SK-N-MC (cell line): ENCODE data around the gene MCC.

ENCODE experiments used
- EZH2 ChIP-seq: fragments of 200-600 bp; sonication (generic); IDR thresholded peaks from one replicate; pipeline ENCODE4 v1.6.1; 2017; ENCODE audit warnings: antibody characterized with exemption
- POLR2AphosphoS5 ChIP-seq: IDR thresholded peaks from 2 replicates; pipeline ENCODE4 v1.6.1; 2012; ENCODE audit warnings: mild to moderate bottlenecking, low read depth, low read length, borderline replicate concordance

GRCh38 chr5:113266913-113267227 lies 221.4 kb downstream of the MCC start:
- no peak for TF ChIP-seq POLR2AphosphoS5
- TF ChIP-seq EZH2, result no peak
